Retinal pigment epithelial cell (primary cell): ENCODE measurements around the gene GFRA1.

ENCODE experiments used
- DNase-seq: peaks from one replicate; pipeline ENCODE4 v3.0.0-alpha.2; 2010; ENCODE audit warnings: low read depth
- H3K4me3 ChIP-seq: 2 replicates; pipeline ENCODE4 v1.5.1; 2011; ENCODE audit warnings: mild to moderate bottlenecking, low read length, control low read depth, moderate library complexity
- CTCF ChIP-seq: conservative IDR thresholded peaks from 2 replicates; pipeline ENCODE4 v1.5.1; 2011; ENCODE audit warnings: low read depth, low read length, control low read depth, inconsistent platforms

Gene GFRA1

GRCh38 chr10:116113721-116114501 lies 159.1 kb downstream of the GFRA1 start:
- DNase-seq, result peak; percentile 60
- no peak for TF ChIP-seq CTCF

GRCh38 chr10:116112232-116113231 lies 160.5 kb downstream of the GFRA1 start:
- no peak for DNase-seq
- TF ChIP-seq CTCF, result no peak
- H3K4me3 ChIP-seq, result no peak overlapping the region

More at GRCh38 chr10:116113721-116114501, 159.1 kb downstream of the GFRA1 start:
- no peak overlapping the region for H3K4me3 ChIP-seq

- TF ChIP-seq CTCF, result no peak
- H3K4me3 ChIP-seq, result no peak overlapping the region
- no peak for DNase-seq
These were observed 161.4 kb downstream of the GFRA1 start for GRCh38 chr10:116111483-116112095.

GRCh38 chr10:116110736-116111135 lies 162.3 kb downstream of the GFRA1 start:
- DNase-seq, result no peak
- H3K4me3 ChIP-seq, result no peak overlapping the region
- no peak for TF ChIP-seq CTCF

GRCh38 chr10:116109881-116110280 lies 163.1 kb downstream of the GFRA1 start:
- no peak for TF ChIP-seq CTCF
- no peak overlapping the region for H3K4me3 ChIP-seq

GRCh38 chr10:116109481-116109880 lies 163.5 kb downstream of the GFRA1 start:
- no peak overlapping the region for H3K4me3 ChIP-seq
- DNase-seq, result no peak
- no peak for TF ChIP-seq CTCF

More at GRCh38 chr10:116109881-116110280, 163.1 kb downstream of the GFRA1 start:
- DNase-seq, result no peak
